Sigmoid colon (tissue), 7 donors: ENCODE results near the gene NEK11. TPM values are rescaled to one million over a fixed set of nuclear protein-coding genes. Genes with fewer than 3 reads are reported as not detected.

Experiments
- DNase-seq: peaks from one replicate; pipeline ENCODE4 v3.0.0-alpha.2; 2019
- H3K27ac ChIP-seq, 4 donors: fragments of 200-600 bp; sonication (generic); one replicate each; pipeline ENCODE4 v1.5.1; 2016 to 2019; ENCODE audit warnings: mild to moderate bottlenecking in 1 of 4
- H3K27me3 ChIP-seq, 3 donors: fragments of 200-600 bp; sonication (generic); one replicate each; pipeline ENCODE4 v1.5.1; 2019; ENCODE audit warnings: mild to moderate bottlenecking in 1 of 3
- H3K36me3 ChIP-seq, 4 donors: fragments of 200-600 bp; sonication (generic); one replicate each; pipeline ENCODE4 v1.5.1; 2016 to 2019
- H3K4me1 ChIP-seq, 4 donors: fragments of 200-600 bp; sonication (generic); one replicate each; pipeline ENCODE4 v1.5.1; 2017 to 2019
- H3K4me3 ChIP-seq, 4 donors: fragments of 200-600 bp; sonication (generic); one replicate each; pipeline ENCODE4 v1.5.1; 2017 to 2019; ENCODE audit warnings: mild to moderate bottlenecking in 2 of 4, moderate library complexity in 1 of 4
- H3K9me3 ChIP-seq, 4 donors: fragments of 200-600 bp in 3 of 4; sonication (generic) in 3 of 4; one replicate each; pipeline versions ENCODE4 v1.5.1 to v1.6.1; 2013 to 2019
- CTCF ChIP-seq, 4 experiments: fragments of 450-650 bp in 3 of 4; fragments of 200-600 bp in 1 of 4; IDR thresholded peaks; one replicate each; pipeline ENCODE4 v1.5.1; 2016 to 2019; ENCODE audit warnings: antibody characterized with exemption in 4 of 4, mild to moderate bottlenecking in 3 of 4, moderate library complexity in 2 of 4
- EP300 ChIP-seq, 4 donors: sonication (generic); formaldehyde crosslinking; IDR thresholded peaks; one replicate each; pipeline ENCODE4 v1.6.1; 2017; ENCODE audit warnings: antibody characterized with exemption in 4 of 4
- POLR2A ChIP-seq, 2 donors: fragments of 450-650 bp; IDR thresholded peaks; one replicate each; pipeline ENCODE4 v1.6.1; 2016; ENCODE audit warnings: antibody characterized with exemption in 2 of 2, mild to moderate bottlenecking in 2 of 2, moderate library complexity in 2 of 2
- POLR2AphosphoS5 ChIP-seq, 4 donors: sonication (generic); formaldehyde crosslinking; IDR thresholded peaks; one replicate each; pipeline ENCODE4 v1.6.1; 2017; ENCODE audit warnings: antibody characterized with exemption in 4 of 4
- WGBS, 2 donors: extraction: QIAGEN DNeasy Blood & Tissue Kit; methylation state at CpG; one replicate each; pipeline ENCODE4 v1.1.7; 2013; 5-methylcytosine and 5-hydroxymethylcytosine counted together
- intact Hi-C: fragments of 100-400 bp; cut with DNase I; formaldehyde crosslinking; loops from one replicate; pipeline ENCODE4 v1.15.1; 2023
- polyA plus RNA-seq, 3 donors: library from polyadenylated mRNA; stranded (reverse); fragments of 200-250 nt; gene quantifications; one replicate each; pipeline ENCODE4 v1.2.3, GENCODE V29; 2013
- small RNA-seq, 3 donors: library from RNA; depleted of rRNA; stranded (forward); fragments of <200 nt; gene quantifications; one replicate each; pipeline ENCODE3, GENCODE V24; 2016
- total RNA-seq, 4 donors: library from RNA; depleted of rRNA; stranded (reverse); fragments of >200 nt; gene quantifications; one replicate each; pipeline ENCODE4 v1.1.0, GENCODE V29; 2016
- donor health status: healthy with polysubstance abuse.
- donor health status: Bipolar disorder and iron deficiency.
- donor health status: healthy.

Gene NEK11
- total and polyA plus RNA-seq, 7 donors, result 1.6 to 12.2 (median 4.3) TPM

GRCh38 chr3:131396170-131396569, 369.5 kb downstream of the NEK11 start:
- no peaks in the 10 kb centered on the region for H3K9me3 ChIP-seq
- peak; percentile 75 for DNase-seq
- H3K27ac ChIP-seq, result no peak overlapping the region

GRCh38 chr3:131397889-131398288, 371.2 kb downstream of the NEK11 start:
- TF ChIP-seq POLR2AphosphoS5 (IDR thresholded peaks at IDR 0.05) (no peak), CTCF (IDR thresholded peaks at IDR 0.05) (no peak), POLR2A (IDR thresholded peaks at IDR 0.05) (no peak), EP300 (IDR thresholded peaks at IDR 0.05) (no peak)
- no peak for DNase-seq
- Histone ChIP-seq H3K4me3 (no peak overlapping the region), H3K4me1 (peaks cover 0 to 1% (median 0%) of the 10 kb centered on the region in 4 donors), H3K27ac (no peak overlapping the region), H3K27me3 (no peaks in the 10 kb centered on the region), H3K36me3 (no peaks in the 10 kb centered on the region), H3K9me3 (no peaks in the 10 kb centered on the region)
- WGBS, 2 donors, result 82 to 85% methylated on average over 4 of the region's 4 CpGs
- intact Hi-C loops, result no loop called here

More at GRCh38 chr3:131396170-131396569, 369.5 kb downstream of the NEK11 start:
- TF ChIP-seq POLR2AphosphoS5 (IDR thresholded peaks at IDR 0.05) (no peak), POLR2A (IDR thresholded peaks at IDR 0.05) (no peak), CTCF (IDR thresholded peaks at IDR 0.05) (no peak), EP300 (IDR thresholded peaks at IDR 0.05) (no peak)
- intact Hi-C loops, result no loop called here
- no peaks in the 10 kb centered on the region for H3K27me3 ChIP-seq
- no peaks in the 10 kb centered on the region for H3K36me3 ChIP-seq
- no peaks in the 10 kb centered on the region for H3K4me1 ChIP-seq
- no peak overlapping the region for H3K4me3 ChIP-seq

Small RNA genes lying within 50 kb of the gene (small RNA-seq; reads per million reads assigned to genes)
- gene RNU6-726P, result 0 reads per million in 3 donors

Other genes starting within 250 kb of the NEK11 start
- gene ATP2C1, start 132.8 kb upstream of the NEK11 start, total RNA-seq, result 10 to 100 TPM; 35.2 to 46.7 (median 39.1) TPM
- gene ATP2C1, start 132.8 kb upstream of the NEK11 start, polyA plus RNA-seq, result 10 to 100 TPM; 13.8 to 38.7 (median 19.0) TPM
- 1 to 10 TPM; 4.3 to 4.7 (median 4.4) TPM for gene ASTE1, start 52 bp upstream of the NEK11 start, total RNA-seq
- gene ASTE1, start 52 bp upstream of the NEK11 start, polyA plus RNA-seq, result 1 to 10 TPM; 4.9 to 6.2 (median 6.0) TPM